Head of caudate nucleus (tissue), 42 donors: ENCODE results near the gene YWHAQ.

Experiments used
- DNase-seq, 42 donors: peaks; one replicate each; pipeline versions ENCODE4 v3.0.0 to v3.0.0-alpha.2; 2020 to 2021; ENCODE audit warnings: mixed read lengths in 7 of 42
- intact Hi-C: fragments of 100-400 bp; cut with DNase I; formaldehyde crosslinking; loops from one replicate; pipeline ENCODE4 v1.15.0; 2022

YWHAQ gene

GRCh38 chr2:9539531-9539930, 91.3 kb downstream of the YWHAQ start:
- intact Hi-C loops, result no loop called here

DNA sequence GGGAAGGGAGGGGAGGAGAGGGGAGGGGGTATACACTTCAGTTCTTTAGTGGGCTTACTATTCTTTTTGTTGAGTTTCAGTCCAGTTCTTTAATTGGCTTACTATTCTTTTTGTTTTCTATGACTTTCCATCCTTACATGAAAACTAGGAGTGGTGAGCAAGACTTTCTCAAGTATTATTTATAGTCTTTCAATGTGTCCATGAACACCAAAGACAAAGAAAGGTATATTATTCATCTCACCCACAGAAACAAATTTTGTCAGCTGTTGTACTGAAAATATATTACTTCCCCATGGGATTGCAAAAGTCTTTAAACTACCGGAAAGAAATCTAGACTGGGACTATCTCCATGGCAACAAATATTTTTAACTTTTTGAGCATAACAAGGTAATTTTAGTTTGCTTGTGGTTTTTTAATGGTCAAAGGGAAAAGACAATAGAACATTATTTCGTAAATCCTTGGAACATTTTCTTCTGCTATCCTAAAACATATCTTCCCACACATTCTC, 92.7 kb downstream of the YWHAQ start:
- intact Hi-C loops, result no loop called here
- no peak for DNase-seq

More at GRCh38 chr2:9539531-9539930, 91.3 kb downstream of the YWHAQ start:
- no peak for DNase-seq

GRCh38 chr2:9536504-9536903, 94.3 kb downstream of the YWHAQ start:
- intact Hi-C loops, result no loop called here
- DNase-seq, result no peak

GRCh38 chr2:9535177-9535576, 95.6 kb downstream of the YWHAQ start:
- intact Hi-C loops, result no loop called here
- DNase-seq, result no peak
